HG03039 (cell line): ENCODE data around the gene ANO10.

Source experiments
- ATAC-seq: cut with Tn5 transposase; IDR thresholded peaks from one replicate; pipeline ENCODE4 v1.9.1; 2021; ENCODE audit warnings: mild to moderate bottlenecking, moderate library complexity; ENCODE audit not compliant: unreplicated experiment

Gene ANO10

DNA sequence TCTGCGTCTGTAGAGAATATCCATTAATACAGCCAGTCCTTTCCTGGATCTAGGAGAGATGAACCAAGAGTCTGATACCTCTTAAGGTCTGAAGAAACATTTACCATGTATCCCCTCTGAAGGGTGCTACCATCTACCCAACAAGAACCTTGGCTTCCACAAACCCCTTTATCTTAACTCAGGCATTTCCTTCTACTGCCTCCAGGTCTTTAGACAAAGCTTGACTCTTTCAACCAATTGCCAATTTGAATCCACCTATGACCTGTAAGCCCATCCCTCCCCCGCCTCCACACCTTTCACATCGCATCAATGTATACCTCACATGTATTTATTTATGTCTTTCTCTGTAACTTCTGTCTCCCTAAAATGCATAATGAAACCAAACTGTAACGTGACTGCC, 196.0 kb downstream of the ANO10 start:
- ATAC-seq, result no peak

DNA sequence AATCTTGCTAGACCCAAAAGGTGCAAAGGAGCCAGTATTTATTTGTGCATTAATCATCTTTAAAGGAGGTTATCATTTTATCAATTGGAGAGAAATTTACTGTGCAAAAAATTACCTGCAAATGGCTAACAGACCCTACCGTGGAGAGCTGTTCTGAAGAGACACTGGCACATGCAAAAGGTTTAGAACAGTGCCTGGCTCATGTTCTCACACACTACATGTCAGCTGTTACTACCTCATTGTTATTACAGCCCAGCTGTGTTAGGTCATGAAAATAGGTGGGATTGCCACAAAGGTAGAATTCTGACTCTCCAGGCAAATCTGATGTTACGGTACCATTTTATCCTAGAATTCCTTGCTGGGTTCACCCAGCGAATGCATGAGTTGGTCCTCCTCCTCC, 198.2 kb downstream of the ANO10 start:
- ATAC-seq, result no peak

DNA sequence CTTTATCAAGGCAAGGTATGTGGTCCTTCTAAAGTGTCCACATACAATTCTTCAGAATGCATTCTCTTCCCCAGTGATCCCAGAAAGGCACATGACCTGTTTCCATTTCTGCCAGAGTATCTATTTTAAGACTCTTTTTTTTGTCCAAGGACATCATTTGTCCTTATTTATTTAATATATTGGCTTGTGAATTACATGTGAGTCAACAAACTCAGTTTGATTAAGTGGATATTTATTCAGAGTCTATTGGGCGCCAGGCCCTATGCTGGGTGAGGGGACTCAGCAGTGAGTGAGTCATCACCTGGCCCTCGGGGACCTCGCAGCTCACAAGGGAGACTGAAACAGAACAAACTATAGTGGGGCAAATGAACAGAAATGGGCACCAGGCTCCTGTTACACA, 198.7 kb downstream of the ANO10 start:
- ATAC-seq, result no peak

DNA sequence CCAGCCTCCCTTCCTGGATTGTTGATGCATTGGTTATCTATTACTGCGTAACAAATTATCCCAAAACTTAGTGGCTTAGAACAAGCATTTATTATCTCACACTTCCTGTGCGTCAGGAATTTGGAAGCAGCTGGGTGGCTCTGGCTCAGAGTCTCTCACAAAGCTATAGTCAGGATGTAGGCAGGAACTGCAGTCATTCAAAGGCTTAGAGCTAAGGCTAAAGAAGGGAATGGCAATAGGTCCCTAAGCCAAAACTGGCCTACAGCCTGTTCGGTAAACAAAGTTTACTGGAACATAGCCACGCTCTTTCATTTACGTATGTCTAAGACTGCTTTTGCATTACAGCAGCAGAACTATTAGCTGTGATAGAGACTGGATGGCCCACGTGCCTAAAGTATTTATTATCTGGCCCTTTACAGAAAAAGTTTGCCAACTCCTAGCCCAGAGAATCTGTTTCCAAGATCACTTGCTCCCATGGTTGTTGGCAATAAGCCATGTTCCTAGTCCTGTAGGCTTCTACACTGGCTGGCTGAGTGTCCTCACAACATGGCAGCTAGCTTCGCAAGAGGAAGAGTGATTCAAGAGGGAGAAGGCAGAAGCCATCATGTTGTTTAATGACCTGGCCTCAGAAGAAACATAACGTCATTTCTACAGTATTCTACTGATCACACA, 203.1 kb downstream of the ANO10 start:
- ATAC-seq, result no peak

DNA sequence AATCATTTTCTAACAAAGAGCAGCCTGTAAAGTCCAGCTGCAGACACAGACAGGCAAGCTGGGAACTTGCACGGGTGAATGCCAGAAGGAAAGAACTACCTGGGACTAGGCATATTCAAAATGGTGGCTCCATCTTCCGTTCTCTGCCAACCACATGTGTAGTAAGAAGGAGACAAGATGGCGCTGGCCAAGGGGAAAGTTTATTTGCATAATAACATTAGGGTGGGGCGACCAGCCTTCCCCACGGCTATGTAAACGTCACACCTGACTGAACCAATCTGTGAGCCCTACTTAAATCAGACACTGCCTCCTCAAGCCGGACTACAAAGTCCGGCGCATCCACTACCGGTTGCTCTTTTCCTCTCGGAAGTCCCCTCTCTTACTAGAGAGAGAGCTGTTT, 204.7 kb downstream of the ANO10 start:
- no peak for ATAC-seq

DNA sequence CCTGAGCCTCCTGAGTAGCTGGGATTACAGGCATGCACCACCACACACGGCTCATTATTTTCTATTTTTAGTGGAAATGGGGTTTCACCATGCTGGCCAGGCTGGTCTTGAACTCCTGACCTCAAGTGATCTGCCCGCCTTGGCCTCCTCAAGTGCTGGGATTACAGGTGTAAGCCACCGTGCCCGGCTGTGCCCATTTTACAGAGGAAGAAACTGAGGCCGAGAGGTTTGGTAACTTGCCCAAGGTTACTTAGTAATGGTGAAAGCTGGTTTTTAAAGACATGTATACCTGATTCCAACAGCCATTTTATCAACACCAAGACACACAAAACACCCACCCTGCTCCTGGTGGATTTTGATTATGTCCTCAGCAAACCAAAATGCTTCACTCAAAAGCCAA, 206.7 kb downstream of the ANO10 start:
- ATAC-seq, result no peak

DNA sequence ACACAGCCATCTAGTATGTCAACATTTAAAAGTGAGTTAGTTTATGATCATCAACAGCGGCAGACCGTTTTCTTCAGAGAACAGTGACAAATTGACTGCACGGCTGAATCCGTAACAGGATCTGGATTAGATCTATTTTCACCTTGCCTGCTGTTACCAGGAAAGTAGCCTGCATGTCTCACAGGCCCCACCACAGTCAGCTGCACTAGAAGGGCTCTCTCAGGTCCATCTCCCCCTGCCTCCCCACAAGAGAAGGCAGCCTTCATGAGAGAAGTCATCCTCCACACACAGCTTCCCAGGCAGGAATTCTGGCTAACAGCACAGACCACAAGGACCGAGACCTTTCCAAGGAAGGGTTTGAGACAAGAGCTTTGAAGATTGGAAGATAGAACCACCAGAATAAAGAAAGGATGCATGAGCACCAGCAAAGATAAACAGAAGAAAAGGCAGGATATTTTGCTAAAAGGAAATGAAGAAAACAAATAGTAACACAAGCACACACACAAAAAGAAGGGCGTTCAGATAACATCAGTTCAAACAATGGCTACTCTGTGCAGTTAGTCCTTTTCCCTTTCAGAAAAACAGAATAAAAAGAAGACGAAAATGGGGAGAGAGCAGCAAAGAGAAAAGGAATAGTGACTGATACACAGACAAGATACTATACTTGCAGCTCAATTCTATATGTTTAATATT, 208.0 kb downstream of the ANO10 start:
- ATAC-seq, result no peak

DNA sequence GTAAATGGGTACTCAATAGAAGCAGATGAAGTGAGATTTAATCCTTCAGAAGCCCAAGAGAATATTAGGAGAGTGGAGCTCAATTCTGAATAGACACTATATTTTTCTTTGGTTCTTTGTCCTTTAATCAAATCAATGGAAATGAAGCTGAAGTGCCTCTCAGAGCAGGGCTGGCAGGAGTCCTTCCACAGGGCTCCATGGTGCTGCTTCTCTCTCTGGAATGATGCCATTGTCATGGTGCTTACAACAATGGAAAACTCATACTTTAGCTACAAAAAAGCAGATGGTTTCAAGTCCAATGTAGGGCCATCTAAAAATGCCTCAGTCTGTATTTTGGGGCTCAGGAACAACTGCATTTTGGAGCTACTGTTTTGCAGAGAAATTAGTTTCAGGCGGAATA, 210.4 kb downstream of the ANO10 start:
- no peak for ATAC-seq

DNA sequence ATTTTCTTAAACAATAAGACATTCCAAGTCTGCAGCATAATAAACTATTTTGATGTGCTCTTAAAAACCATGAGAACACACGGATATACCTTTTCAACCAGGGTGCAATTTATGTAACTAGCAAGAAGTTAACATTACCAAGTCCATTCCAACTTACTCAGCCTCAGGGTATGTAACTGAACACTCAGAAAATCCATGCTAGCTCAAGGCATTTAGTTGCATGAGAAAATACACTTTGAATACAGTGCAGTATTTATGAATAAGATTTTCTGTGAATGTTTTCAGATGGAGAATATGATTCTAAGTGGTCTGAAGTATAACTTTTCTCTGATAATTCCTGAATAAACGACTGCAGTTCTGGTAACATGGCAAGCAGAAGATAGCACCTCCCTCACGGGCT, 211.2 kb downstream of the ANO10 start:
- ATAC-seq, result no peak

DNA sequence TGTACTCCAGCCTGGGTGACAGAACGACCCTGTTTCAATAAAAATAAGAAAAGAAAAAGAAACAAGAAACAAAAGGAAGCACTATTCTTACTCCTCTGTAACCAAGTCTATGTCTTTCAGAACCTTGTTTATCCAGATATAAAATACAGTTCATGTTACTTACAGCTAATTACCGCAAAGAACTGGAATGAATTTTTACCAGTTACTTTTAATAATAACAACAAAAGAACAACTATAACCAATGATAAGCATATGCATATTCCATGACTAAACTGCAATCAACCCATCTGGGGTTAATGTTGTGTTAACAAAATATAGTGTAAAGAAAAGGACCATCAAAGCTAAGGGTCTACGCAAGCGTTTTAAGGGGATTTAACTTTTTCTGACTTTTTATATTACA, 212.3 kb downstream of the ANO10 start:
- ATAC-seq, result no peak

DNA sequence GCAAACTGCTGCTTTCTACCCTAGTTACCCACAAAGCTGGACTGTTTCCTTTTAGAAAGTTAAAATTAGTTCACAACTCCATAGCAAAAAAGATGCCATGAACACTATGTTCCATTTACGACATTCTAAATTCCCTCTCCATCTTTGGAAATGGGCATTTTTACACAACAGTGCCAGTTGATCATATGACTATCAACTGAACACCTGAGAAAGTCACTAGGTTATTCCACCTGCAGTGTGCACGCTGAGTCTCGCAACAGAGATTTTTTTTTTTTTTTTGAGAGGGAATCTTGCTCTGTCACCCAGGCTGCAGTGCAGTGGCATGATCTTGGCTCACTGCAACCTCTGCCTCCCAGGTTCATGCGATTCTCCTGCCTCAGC, 215.2 kb downstream of the ANO10 start:
- ATAC-seq, result no peak

DNA sequence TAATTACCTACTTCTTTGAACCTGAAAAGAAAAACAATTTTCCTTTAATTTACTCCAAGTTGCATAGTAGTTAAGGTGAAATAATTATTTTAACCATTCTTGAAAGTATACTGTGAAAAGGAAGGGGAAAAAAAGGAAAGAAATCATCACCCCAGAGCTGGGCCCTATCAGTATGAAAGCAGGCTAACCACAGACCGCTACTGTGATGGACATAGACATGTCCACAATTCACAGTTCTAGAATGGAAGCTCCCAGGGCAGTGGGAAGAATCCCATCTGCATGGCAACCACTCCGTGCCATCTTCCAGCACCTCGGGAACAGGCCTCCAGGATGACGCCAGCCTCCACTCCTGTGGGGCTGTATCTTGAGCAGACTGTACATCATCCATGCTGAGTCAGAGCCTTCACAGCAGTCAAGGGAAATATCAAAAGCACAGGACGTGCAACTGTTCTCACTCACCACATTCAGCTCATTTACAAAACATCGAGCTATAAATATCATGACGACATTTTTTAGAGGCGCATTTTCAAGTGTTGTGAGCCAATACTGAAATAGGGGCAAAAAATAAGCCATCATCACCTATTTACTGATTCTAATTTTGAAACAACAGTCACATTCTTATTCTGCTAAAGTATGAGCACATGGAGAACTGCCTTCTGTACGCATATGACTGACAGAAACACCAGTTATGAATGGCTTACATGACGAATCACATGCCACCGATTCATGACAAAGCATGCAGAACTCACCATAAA, 215.7 kb downstream of the ANO10 start:
- ATAC-seq, result no peak

DNA sequence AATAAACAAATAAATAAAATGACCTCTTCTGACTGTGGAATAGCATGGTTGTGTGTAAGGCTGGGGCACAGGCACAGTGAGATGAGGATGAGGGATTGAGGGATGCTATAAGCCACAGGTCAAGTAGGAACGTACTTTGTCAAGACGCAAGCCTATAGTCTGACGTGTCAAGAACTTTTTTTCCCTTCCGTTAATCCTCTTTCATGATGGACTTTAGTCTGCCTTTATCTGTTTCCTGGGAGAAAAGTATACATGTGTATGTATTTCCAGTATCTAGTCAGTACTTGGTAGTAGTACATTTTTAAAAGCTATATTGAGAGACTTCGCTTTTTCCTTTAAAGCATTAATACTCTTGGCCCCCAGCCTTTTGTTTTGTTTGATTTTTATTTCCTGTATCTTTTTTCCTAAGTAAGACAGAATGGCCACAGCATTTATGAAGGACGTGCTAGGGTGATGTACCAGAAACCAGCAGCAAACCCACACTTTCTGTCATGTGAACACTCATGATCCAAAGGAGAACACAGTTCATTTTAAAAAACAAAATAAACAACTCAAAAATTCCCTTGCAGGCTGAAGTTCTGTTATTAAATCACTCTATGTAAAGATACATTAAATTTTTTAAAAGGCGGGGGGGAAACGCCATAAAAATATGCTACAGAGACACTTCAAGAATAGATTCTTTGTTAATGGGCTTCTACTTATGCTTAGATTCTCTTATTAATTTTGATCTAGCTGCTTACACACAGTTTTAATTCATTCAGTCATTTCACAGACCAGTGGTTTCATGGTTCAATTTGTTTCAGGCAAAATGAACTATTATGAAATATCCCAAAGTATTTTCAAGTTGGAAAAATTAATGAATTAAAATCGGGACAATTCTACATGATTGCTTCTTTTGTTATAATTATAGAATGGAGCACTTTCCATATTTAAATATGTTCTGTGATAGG, 220.8 kb downstream of the ANO10 start:
- no peak for ATAC-seq

DNA sequence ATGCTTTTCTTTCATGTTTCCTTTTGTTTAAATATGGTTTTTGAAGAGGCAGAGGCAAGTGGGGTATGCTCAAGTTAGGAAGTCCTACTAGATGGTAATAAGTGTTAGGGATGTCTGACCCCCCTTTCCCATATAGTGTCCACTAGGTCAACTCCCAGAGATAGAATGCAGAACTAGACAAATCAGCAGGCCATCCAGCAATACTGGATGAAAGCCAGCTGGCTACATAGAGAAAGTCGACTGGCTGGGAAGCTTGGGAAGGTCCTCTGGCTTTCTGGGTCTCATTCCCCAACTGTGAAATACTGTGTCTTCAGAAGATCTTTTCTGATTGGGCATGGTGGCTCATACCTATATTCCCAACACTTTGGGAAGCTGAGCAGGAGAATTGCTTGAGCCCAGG, 221.6 kb downstream of the ANO10 start:
- no peak for ATAC-seq

DNA sequence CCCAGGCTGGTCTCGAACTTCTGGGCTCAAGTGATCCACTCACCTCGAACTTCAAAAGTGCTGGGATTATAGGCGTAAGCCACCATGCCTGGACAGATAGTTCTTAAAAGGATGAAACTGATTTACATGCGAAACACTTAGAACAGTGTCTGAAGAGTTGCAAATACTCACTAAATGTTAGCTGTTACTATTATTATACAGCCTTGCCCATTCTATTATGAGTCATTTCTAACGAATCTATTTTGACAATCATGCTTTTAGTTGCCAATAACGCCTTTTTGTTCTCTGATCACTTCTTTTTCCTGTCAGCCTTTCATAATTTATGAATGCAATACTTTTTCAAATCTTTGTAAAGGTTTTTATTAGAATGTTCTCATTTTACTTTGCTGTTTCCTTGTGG, 222.8 kb downstream of the ANO10 start:
- ATAC-seq, result no peak

DNA sequence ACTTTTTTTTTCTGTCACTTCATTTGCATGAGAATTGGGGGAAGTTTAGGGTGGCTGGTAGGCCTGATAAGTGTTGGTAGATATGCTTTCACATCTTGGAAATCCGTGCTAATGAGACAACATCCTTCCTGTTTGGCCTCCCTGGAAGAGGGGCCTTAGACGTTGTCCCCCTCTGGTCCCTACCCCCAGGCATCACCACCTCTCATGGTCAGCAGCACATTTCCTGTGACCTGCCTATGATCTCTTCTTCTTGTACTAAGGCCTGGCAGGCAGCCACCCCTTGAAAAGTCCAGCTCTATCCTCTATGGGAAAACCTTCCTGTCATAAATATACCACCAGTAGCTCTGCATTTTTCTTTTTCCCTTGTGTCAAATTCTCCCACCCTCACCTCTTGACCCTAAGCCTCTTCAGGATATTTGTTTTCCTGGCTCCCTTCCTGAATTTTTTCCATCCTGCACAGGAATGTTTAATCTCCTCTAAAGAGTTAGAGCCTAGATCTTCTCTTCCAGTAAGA, 227.7 kb downstream of the ANO10 start:
- no peak for ATAC-seq

DNA sequence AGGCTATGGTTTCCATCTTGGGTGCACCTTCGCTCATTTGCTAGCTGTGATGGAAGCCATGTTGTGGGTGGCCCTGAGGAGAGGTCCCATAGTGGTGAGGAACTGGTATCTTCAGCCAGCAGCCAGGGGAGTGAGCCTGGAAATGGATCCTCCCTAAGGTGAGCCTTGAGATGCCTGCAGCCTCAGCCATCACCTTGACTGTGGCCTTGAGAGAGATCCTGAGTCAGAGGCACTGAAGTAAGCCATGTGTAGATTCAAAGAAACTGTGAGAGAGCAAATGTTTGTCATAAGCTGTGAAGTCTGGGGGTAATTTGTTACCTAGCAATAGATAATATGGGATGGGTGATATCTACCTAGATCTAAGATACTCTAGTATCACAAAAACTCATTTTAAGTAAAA, 230.2 kb downstream of the ANO10 start:
- ATAC-seq, result no peak

DNA sequence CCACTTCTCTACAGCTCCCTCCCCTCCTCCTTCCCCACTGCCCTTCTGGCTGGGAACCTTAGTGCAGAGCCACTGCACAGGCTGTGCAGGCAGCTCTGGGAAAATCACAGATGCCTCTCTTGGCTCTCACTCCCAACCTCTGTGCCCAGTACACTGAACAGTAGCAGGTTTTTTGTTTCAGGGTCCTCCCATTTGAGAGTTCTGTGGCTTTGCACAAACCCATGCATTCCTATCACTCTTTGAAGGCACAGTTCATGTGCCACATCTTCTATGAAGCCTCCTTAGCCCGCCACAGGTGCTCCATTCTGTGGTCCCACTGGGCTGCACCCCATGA, 231.6 kb downstream of the ANO10 start:
- ATAC-seq, result no peak

DNA sequence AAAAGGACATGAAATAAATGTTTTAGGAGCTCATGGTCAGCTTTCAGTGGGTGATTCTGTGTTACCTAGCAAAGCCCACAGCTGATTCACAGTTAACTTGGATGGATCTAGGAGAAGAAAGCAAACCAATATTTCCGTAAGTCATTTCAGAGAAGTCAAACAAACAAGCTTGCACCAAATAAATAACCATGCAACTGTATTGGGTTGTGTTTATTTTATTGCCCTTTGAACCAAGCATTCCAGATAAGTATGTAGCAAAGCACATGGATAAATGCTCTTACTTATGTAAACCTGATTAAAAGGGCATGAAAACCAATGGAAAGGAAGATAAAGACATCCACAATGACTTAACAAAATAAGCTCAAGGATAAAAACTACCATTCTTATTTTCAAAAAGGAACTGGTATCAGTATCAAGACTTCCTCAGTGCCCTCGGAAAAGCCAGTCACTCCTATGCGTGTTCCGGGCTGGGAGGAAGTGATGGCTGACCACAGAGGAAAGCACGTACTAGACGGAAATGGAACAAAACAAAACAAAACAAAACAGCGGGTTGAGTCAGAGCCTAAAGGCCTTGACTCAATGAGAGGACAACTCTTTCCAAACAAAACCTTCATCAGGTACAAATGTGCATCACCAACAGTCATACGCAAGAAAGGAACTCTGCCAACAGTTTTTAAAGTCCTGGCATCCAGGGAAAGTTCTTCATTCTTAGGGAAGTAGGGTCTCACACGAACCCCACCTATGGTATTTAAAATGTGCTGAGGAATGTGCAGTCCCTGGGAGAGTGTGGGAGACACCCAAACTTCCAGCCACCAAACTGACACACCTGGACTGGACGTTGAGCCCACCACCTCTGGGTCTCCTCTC, 232.2 kb downstream of the ANO10 start:
- ATAC-seq, result no peak

DNA sequence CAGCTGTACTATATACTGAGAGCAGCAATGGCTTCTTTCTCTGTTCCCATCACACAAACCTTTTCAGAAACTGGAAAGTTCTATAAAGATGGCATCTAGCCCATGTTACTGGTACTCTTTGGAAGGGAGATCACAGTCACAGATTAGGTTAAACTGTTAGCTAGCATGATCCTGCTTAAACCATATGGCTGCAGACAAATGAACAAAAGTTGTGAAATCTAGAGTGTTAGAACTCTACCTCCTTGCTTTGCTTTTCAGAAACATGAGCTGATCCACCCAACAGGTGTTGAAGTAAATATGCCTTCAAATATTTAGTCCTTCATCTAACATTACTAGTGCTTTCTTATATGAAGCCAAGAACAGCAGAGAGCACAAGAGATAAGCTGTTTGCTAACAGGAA, 232.9 kb downstream of the ANO10 start:
- no peak for ATAC-seq
